ENCODE measurements around the gene SEL1L. TPM values are rescaled to one million over a fixed set of nuclear protein-coding genes. Genes with fewer than 3 reads are reported as not detected.

Gene SEL1L
- polyA plus RNA-seq, 1 donor from 2014 or later = 39.7 TPM

- Histone ChIP-seq H3K36me3 (ENCODE audit: insufficient read depth, low read length) (no peaks in the 10 kb centered on the region), H3F3A (ENCODE audit: insufficient read depth, low read length, poor library complexity, severe bottlenecking) (no peaks in the 10 kb centered on the region), H3K9me2 (ENCODE audit: insufficient read depth, low read length) (no peaks in the 10 kb centered on the region), H3K9ac (ENCODE audit: low read length) (no peak overlapping the region), H3K4me3 (ENCODE audit: low read length) (no peak overlapping the region), H2AFZ (ENCODE audit: low read depth, low read length) (no peak overlapping the region), H3K4me2 (ENCODE audit: low read length) (no peak overlapping the region), H3K27ac (ENCODE audit: low read length) (no peak overlapping the region), H3K9me3 (ENCODE audit: low read length) (no peaks in the 10 kb centered on the region), H3K27me3 (ENCODE audit: insufficient read depth, low read depth, low read length) (no peaks in the 10 kb centered on the region), H3K79me2 (replicated peaks; ENCODE audit: insufficient read depth, low read length) (no peaks in the 10 kb centered on the region), H4K20me1 (ENCODE audit: insufficient read depth) (no peaks in the 10 kb centered on the region)
- TF ChIP-seq TAF1 (IDR thresholded peaks at IDR 0.05; ENCODE audit: low read depth) (no peak), RAD21 (conservative IDR thresholded peaks at IDR 0.05) (no peak), MXI1 (conservative IDR thresholded peaks at IDR 0.05; ENCODE audit: poor library complexity, severe bottlenecking) (no peak), EP300 (conservative IDR thresholded peaks at IDR 0.05; ENCODE audit: poor library complexity, severe bottlenecking) (no peak), CTCF (IDR thresholded peaks at IDR 0.05; ENCODE audit: poor library complexity, severe bottlenecking) (no peak), POLR2AphosphoS5 (IDR thresholded peaks at IDR 0.05) (no peak), SMC3 (conservative IDR thresholded peaks at IDR 0.05; ENCODE audit: poor library complexity) (no peak), REST (IDR thresholded peaks at IDR 0.05; ENCODE audit: borderline replicate concordance) (no peak), EZH2 (IDR thresholded peaks at IDR 0.05; ENCODE audit: borderline replicate concordance, insufficient read depth, low read length, poor library complexity, severe bottlenecking) (no peak)
These were observed 84.5 kb downstream of the SEL1L start for GRCh38 chr14:81449114-81449513.

GRCh38 chr14:81447021-81447764, 86.5 kb downstream of the SEL1L start:
- no peaks in the 10 kb centered on the region for H3K36me3 ChIP-seq (ENCODE audit: insufficient read depth, low read length)
- no peak overlapping the region for H3K4me3 ChIP-seq (ENCODE audit: low read length)
- H3K27me3 ChIP-seq (ENCODE audit: insufficient read depth, low read depth, low read length) = no peaks in the 10 kb centered on the region
- TF ChIP-seq SMC3 (conservative IDR thresholded peaks at IDR 0.05; ENCODE audit: poor library complexity) (no peak), TAF1 (IDR thresholded peaks at IDR 0.05; ENCODE audit: low read depth) (no peak), EZH2 (IDR thresholded peaks at IDR 0.05; ENCODE audit: borderline replicate concordance, insufficient read depth, low read length, poor library complexity, severe bottlenecking) (no peak), POLR2AphosphoS5 (IDR thresholded peaks at IDR 0.05) (no peak), EP300 (conservative IDR thresholded peaks at IDR 0.05; ENCODE audit: poor library complexity, severe bottlenecking) (no peak), MXI1 (conservative IDR thresholded peaks at IDR 0.05; ENCODE audit: poor library complexity, severe bottlenecking) (no peak), CTCF (IDR thresholded peaks at IDR 0.05; ENCODE audit: poor library complexity, severe bottlenecking) (no peak), RAD21 (conservative IDR thresholded peaks at IDR 0.05) (no peak)
- H3K27ac ChIP-seq (ENCODE audit: low read length) = no peak overlapping the region
- H3K9me2 ChIP-seq (ENCODE audit: insufficient read depth, low read length) = no peaks in the 10 kb centered on the region
- H3K9me3 ChIP-seq (ENCODE audit: low read length) = no peaks in the 10 kb centered on the region
- no peak overlapping the region for H3K9ac ChIP-seq (ENCODE audit: low read length)
- no peak overlapping the region for H2AFZ ChIP-seq (ENCODE audit: low read depth, low read length)
- H3K4me2 ChIP-seq (ENCODE audit: low read length) = no peak overlapping the region
- no peaks in the 10 kb centered on the region for H3F3A ChIP-seq (ENCODE audit: insufficient read depth, low read length, poor library complexity, severe bottlenecking)
- no peaks in the 10 kb centered on the region for H3K79me2 ChIP-seq (replicated peaks; ENCODE audit: insufficient read depth, low read length)
- no peaks in the 10 kb centered on the region for H4K20me1 ChIP-seq (ENCODE audit: insufficient read depth)
